Thyroid gland (tissue), 4 donors: Measurements from ENCODE around the gene FEM1B.

Source experiments
- POLR2A ChIP-seq, 2 donors: fragments of 450-650 bp; IDR thresholded peaks; one replicate each; pipeline ENCODE4 v1.6.1; 2017; ENCODE audit warnings: antibody characterized with exemption in 2 of 2, mild to moderate bottlenecking in 2 of 2, moderate library complexity in 1 of 2
- TF ChIP-seq, protein P1 (sequence below), 6 experiments: fragments of 200-600 bp in 3 of 6; fragments of 450-650 bp in 3 of 6; sonication (generic) in 3 of 6; IDR thresholded peaks; one replicate each; pipeline ENCODE4 v1.5.1; 2016 to 2019; ENCODE audit warnings: antibody characterized with exemption in 6 of 6, mild to moderate bottlenecking in 2 of 6, inconsistent platforms in 1 of 6, moderate library complexity in 1 of 6

DNA sequence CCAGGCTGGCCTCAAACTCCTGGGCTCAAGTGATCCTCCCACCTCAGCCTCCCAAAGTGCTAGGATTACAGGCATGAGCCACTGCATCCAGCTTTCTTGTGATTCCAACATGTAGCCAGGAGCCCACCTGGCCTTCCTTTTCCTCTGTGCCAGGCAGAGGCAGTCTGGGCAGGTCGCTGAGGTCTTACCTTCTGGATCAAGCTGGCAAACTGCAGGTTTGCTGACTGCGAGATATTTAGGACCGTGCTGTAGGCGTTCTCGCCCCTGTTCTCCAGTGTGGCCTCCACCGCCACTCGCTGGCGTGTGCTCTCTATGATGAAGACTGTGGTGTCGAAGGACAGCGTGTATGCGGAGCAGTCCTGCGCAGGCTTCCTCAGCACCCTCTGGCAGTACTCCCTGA lies 42.5 kb downstream of the FEM1B start:
- TF ChIP-seq, protein P1, sequence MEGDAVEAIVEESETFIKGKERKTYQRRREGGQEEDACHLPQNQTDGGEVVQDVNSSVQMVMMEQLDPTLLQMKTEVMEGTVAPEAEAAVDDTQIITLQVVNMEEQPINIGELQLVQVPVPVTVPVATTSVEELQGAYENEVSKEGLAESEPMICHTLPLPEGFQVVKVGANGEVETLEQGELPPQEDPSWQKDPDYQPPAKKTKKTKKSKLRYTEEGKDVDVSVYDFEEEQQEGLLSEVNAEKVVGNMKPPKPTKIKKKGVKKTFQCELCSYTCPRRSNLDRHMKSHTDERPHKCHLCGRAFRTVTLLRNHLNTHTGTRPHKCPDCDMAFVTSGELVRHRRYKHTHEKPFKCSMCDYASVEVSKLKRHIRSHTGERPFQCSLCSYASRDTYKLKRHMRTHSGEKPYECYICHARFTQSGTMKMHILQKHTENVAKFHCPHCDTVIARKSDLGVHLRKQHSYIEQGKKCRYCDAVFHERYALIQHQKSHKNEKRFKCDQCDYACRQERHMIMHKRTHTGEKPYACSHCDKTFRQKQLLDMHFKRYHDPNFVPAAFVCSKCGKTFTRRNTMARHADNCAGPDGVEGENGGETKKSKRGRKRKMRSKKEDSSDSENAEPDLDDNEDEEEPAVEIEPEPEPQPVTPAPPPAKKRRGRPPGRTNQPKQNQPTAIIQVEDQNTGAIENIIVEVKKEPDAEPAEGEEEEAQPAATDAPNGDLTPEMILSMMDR (IDR thresholded peaks at IDR 0.05) = no peak
- TF ChIP-seq POLR2A (IDR thresholded peaks at IDR 0.05) = no peak
